HG03575 (cell line): Measurements from ENCODE around the gene PRDM13.

ENCODE experiments used
- ATAC-seq: cut with Tn5 transposase; IDR thresholded peaks from one replicate; pipeline ENCODE4 v1.9.1; 2021; ENCODE audit not compliant: unreplicated experiment, insufficient number of reproducible peaks, low FRiP score; ENCODE audit errors: extremely low read depth

PRDM13 gene

GRCh38 chr6:99602520-99603420, 3.9 kb upstream of the PRDM13 start:
- no peak for ATAC-seq

GRCh38 chr6:99603421-99604165, 3.0 kb upstream of the PRDM13 start:
- no peak for ATAC-seq

GRCh38 chr6:99604166-99605073, 2.2 kb upstream of the PRDM13 start:
- ATAC-seq, result no peak

GRCh38 chr6:99605074-99605734, 1.4 kb upstream of the PRDM13 start:
- ATAC-seq, result no peak

- ATAC-seq, result no peak
These were observed 550 bp upstream of the PRDM13 start for GRCh38 chr6:99605911-99606655.

- ATAC-seq, result no peak
These were observed 893 bp downstream of the PRDM13 start for GRCh38 chr6:99607416-99608036.

GRCh38 chr6:99608059-99608885, 1.6 kb downstream of the PRDM13 start:
- no peak for ATAC-seq

GRCh38 chr6:99608886-99609482, 2.4 kb downstream of the PRDM13 start:
- no peak for ATAC-seq

GRCh38 chr6:99609905-99610489, 3.4 kb downstream of the PRDM13 start:
- no peak for ATAC-seq

- ATAC-seq, result peak; percentile 64
These were observed 4.5 kb downstream of the PRDM13 start for GRCh38 chr6:99611148-99611547.

GRCh38 chr6:99612551-99613408, 6.1 kb downstream of the PRDM13 start:
- ATAC-seq, result no peak

- ATAC-seq, result no peak
These were observed 6.7 kb downstream of the PRDM13 start for GRCh38 chr6:99613409-99613704.

- no peak for ATAC-seq
These were observed 7.2 kb downstream of the PRDM13 start for GRCh38 chr6:99613705-99614429.

GRCh38 chr6:99614430-99615186, 8.0 kb downstream of the PRDM13 start:
- ATAC-seq, result no peak
